Measurements from ENCODE around the gene KCNQ2. TPM values are rescaled to one million over a fixed set of nuclear protein-coding genes. Genes with fewer than 3 reads are reported as not detected.
"Not testable (repeated sequence)": the region's sequence is repeated elsewhere in the genome, so short reads cannot be mapped to it uniquely, and the experiment has no call there.

Gene KCNQ2
- 45.5 TPM for polyA plus RNA-seq (2013, experiment 1 of 2)
- polyA plus RNA-seq (2013, experiment 2 of 2) = 67.8 TPM

GRCh38 chr20:63471981-63472831 is at the start of gene KCNQ2:
Gene KCNQ2, minus strand, starts transcription at chr20:63472655. Its CDS starts 192 bp downstream, at chr20:63472463.
- Histone ChIP-seq H3K9ac (ENCODE audit: low read depth, low read length) (peak within 1 kb of the TSS; percentile 64), H3K27me3 (ENCODE audit: insufficient read depth, low read length) (peaks cover 35% of the 10 kb centered on the region), H3K36me3 (ENCODE audit: insufficient read depth, low read length) (no peaks in the 10 kb centered on the region), H3K9me3 (ENCODE audit: insufficient read depth, low read depth, low read length) (no peaks in the 10 kb centered on the region), H3K27ac (ENCODE audit: low read depth, low read length) (no peak within 1 kb of the TSS), H3K4me1 (ENCODE audit: insufficient read depth, low read length) (peaks cover 8% of the 10 kb centered on the region; the same call in 1 of the 2 replicates), H3K4me3 (ENCODE audit: low read length) (peak within 1 kb of the TSS; percentile 74)
- under 1% methylated on average over 104 of the region's 111 CpGs for WGBS

DNA sequence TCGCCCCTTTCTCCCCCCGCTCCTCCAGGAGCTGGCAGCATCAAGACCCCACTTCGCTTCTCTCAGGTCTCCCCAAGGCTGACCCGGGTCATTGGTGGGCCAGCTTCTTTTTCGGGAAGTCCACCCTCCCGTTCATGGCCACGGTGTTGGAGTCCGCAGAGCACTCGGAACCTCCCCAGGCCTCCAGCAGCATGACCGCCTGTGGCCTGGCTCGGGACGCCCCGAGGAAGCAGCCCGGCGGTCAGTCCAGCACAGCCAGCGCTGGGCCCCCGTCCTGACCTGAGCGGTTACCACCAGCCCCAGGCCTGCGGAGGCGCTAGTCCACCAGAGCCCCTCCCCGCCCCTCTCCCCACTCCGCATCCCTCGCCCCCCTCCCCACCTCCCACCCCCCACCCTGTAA is 49.1 kb upstream of the KCNQ2 start:
- Histone ChIP-seq H3K27me3 (ENCODE audit: insufficient read depth, low read length) (peaks cover 14% of the 10 kb centered on the region), H3K9me3 (ENCODE audit: insufficient read depth, low read depth, low read length) (peaks cover 9% of the 10 kb centered on the region; the same call in 1 of the 2 replicates), H3K4me1 (ENCODE audit: insufficient read depth, low read length) (0 out of 2 replicates have a peak, but pooled peaks cover 9% of the 10 kb centered on the region), H3K27ac (ENCODE audit: low read depth, low read length) (no peak overlapping the region; the same call in 1 of the 2 replicates), H3K4me3 (ENCODE audit: low read length) (peak overlapping the region; percentile 95), H3K9ac (ENCODE audit: low read depth, low read length) (peak overlapping the region; percentile 92), H3K36me3 (ENCODE audit: insufficient read depth, low read length) (peaks cover 20% of the 10 kb centered on the region)
- 14% methylated on average over 17 of the region's 23 CpGs for WGBS

- WGBS = under 1% methylated on average over 68 of the region's 68 CpGs
- H3K4me1 ChIP-seq (ENCODE audit: insufficient read depth, low read length) = 0 out of 2 replicates have a peak, but pooled peaks cover 9% of the 10 kb centered on the region
- H3K36me3 ChIP-seq (ENCODE audit: insufficient read depth, low read length) = peaks cover 20% of the 10 kb centered on the region
- peak overlapping the region; percentile 77; the same call in 1 of the 2 replicates for H3K27ac ChIP-seq (ENCODE audit: low read depth, low read length)
- peak overlapping the region; percentile 92 for H3K9ac ChIP-seq (ENCODE audit: low read depth, low read length)
- peaks cover 14% of the 10 kb centered on the region for H3K27me3 ChIP-seq (ENCODE audit: insufficient read depth, low read length)
- H3K9me3 ChIP-seq (ENCODE audit: insufficient read depth, low read depth, low read length) = peaks cover 9% of the 10 kb centered on the region; the same call in 1 of the 2 replicates
- H3K4me3 ChIP-seq (ENCODE audit: low read length) = peak overlapping the region; percentile 95
Measured at GRCh38 chr20:63520934-63521601, 48.6 kb upstream of the KCNQ2 start.

DNA sequence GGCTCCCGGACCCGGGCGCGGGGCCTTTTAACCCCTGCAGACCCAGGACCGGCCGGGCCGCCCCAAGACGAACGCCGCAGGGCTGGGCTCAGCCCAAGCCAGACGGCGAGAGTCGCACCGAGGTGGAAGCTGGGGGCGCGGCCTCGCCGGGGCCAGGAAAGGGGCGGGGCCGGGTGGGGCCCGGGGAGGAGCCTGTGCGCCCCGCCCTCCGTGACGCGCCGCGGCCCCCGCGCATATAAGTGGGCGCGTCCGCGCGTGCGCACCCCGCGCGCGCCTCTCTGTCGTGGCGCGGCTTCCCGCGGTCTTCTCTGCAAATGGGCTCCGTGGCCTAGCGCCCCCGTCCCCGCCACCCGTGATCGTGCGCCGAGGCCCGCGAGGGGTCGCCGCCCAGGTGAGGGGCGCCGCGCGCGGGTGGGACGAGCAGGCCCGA is 48.1 kb upstream of the KCNQ2 start, which contains the start of gene PPDPF:
Gene PPDPF, plus strand, starts transcription at position 262 of the 430 bp plus-strand sequence. CDS start 544 bp downstream, outside the sequence.
- Histone ChIP-seq H3K9ac (ENCODE audit: low read depth, low read length) (peak within 1 kb of the TSS; percentile 92), H3K36me3 (ENCODE audit: insufficient read depth, low read length) (peaks cover 20% of the 10 kb centered on the region), H3K9me3 (ENCODE audit: insufficient read depth, low read depth, low read length) (peaks cover 9% of the 10 kb centered on the region; the same call in 1 of the 2 replicates), H3K4me1 (ENCODE audit: insufficient read depth, low read length) (0 out of 2 replicates have a peak, but pooled peaks cover 9% of the 10 kb centered on the region), H3K4me3 (ENCODE audit: low read length) (peak within 1 kb of the TSS; percentile 95), H3K27me3 (ENCODE audit: insufficient read depth, low read length) (peaks cover 14% of the 10 kb centered on the region), H3K27ac (ENCODE audit: low read depth, low read length) (peak within 1 kb of the TSS; percentile 83; the same call in 1 of the 2 replicates)
- under 1% methylated on average over 64 of the region's 64 CpGs for WGBS

DNA sequence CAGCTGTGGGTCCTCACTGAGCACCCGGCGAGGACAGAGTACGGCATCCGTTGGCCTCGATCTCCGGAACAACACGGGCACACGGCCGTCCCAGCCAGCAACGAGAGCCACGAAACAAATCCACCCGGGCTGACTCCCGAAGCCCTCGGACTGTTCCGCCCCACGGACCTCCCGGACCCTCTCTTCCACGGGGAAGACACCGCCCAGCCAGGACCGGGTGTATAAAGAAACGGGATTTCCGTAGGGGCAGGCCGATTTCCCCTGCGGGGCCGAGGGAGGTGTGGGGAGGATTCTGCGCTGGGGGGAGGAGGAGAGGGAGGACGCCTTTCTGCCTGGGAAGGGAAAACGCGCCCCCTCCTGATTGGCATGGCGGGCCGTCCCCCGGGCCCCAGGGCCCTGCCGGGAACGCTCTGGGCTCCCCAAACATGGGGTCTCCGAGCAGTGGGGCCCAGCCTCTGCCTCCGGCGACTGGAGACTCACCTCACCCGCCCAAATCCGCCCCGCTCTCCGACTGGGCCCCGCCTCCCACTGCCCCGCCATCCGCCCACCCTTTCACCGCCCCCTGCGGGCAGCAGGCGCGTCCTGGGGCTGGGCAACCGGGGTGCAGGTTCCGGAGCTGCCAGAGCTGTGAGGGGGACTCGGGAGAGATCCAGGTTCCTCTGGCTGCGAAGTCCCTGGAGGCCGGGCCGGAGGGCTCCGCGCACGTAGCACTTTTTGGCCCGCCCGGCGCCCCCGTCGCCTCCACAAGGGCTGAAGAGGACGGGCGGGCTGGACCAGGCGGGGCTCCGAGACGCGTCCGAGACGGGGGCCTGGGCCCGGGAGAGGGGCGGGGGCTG is 47.4 kb upstream of the KCNQ2 start:
- Histone ChIP-seq H3K4me3 (ENCODE audit: low read length) (peak overlapping the region; percentile 95), H3K4me1 (ENCODE audit: insufficient read depth, low read length) (0 out of 2 replicates have a peak, but pooled peaks cover 9% of the 10 kb centered on the region), H3K9me3 (ENCODE audit: insufficient read depth, low read depth, low read length) (peaks cover 9% of the 10 kb centered on the region; the same call in 1 of the 2 replicates), H3K27me3 (ENCODE audit: insufficient read depth, low read length) (peaks cover 14% of the 10 kb centered on the region), H3K9ac (ENCODE audit: low read depth, low read length) (peak overlapping the region; percentile 73), H3K36me3 (ENCODE audit: insufficient read depth, low read length) (peaks cover 20% of the 10 kb centered on the region), H3K27ac (ENCODE audit: low read depth, low read length) (peak overlapping the region; percentile 83; the same call in 1 of the 2 replicates)
- WGBS = 5% methylated on average over 72 of the region's 72 CpGs

DNA sequence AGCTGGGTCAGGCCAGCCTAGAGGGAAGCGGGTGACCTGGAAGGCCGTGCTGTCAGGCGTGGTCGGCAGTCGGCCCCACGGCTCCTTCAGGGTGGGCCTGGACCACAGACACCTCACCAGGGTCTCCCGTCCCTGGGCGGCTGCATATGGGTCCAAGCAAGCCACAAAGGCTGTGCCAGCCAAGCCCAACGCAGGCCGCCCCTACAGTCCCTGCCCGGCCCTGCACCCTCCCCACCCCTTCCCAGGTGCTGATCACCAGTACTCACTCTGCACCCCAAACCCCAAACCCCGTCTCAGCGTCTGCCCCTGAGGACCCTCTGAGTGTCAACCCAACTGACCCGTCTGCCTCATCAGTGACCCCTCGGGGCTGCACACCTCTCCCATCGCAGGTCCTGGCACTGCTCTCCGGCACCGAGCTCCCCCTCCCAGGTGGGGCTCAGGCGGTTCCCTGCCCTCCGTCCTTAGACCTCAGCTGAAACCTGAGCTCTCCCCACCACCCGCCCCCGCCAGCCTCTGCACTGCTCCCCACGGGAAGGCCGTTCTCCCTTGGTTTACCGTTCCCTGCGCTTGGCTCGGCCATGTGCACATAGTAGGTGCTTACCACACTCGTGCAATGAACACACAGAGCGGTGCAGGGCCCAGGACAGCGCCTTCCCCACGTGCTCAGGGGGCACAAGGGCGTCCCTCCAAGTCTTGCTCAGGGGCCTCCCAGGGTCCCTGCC is 46.7 kb upstream of the KCNQ2 start:
- Histone ChIP-seq H3K4me1 (ENCODE audit: insufficient read depth, low read length) (0 out of 2 replicates have a peak, but pooled peaks cover 9% of the 10 kb centered on the region), H3K27ac (ENCODE audit: low read depth, low read length) (no peak overlapping the region), H3K27me3 (ENCODE audit: insufficient read depth, low read length) (peaks cover 14% of the 10 kb centered on the region), H3K36me3 (ENCODE audit: insufficient read depth, low read length) (peaks cover 20% of the 10 kb centered on the region), H3K4me3 (ENCODE audit: low read length) (peak overlapping the region; percentile 95), H3K9ac (ENCODE audit: low read depth, low read length) (peak overlapping the region; percentile 73), H3K9me3 (ENCODE audit: insufficient read depth, low read depth, low read length) (peaks cover 9% of the 10 kb centered on the region; the same call in 1 of the 2 replicates)
- 56% methylated on average over 32 of the region's 32 CpGs for WGBS

DNA sequence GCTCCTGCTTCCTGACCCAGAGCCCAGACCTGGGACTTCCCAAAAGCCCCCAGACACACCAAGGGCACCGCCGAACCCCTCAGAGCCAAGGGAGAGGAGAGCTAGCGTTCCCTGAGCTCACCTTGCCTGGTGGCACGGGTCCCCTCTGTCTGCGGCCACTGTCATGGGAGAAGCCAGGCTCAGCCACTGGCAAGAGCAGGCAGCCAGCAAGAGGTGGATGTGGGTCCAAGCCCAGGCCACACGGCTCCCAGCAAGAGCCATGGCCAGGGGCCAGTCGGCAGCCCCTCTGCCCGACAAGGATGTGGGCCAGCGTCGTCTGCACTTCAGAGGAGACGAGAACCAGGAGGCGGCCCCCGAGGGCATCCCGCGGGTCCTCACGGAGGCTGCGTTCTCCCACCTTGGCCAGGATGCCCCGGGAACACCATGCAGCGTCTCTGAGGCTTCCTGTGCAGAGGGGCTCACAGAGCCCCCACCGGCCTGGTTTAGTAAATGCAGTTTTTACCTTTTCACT is 46.0 kb upstream of the KCNQ2 start:
- H3K27ac ChIP-seq (ENCODE audit: low read depth, low read length) = no peak overlapping the region
- H3K36me3 ChIP-seq (ENCODE audit: insufficient read depth, low read length) = peaks cover 15% of the 10 kb centered on the region
- H3K9me3 ChIP-seq (ENCODE audit: insufficient read depth, low read depth, low read length) = 0 out of 2 replicates have a peak, but pooled peaks cover 5% of the 10 kb centered on the region
- peaks cover 14% of the 10 kb centered on the region for H3K27me3 ChIP-seq (ENCODE audit: insufficient read depth, low read length)
- WGBS = 56% methylated on average over 20 of the region's 20 CpGs
- H3K4me3 ChIP-seq (ENCODE audit: low read length) = no peak overlapping the region
- H3K9ac ChIP-seq (ENCODE audit: low read depth, low read length) = no peak overlapping the region
- H3K4me1 ChIP-seq (ENCODE audit: insufficient read depth, low read length) = 0 out of 2 replicates have a peak, but pooled peaks cover 9% of the 10 kb centered on the region

DNA sequence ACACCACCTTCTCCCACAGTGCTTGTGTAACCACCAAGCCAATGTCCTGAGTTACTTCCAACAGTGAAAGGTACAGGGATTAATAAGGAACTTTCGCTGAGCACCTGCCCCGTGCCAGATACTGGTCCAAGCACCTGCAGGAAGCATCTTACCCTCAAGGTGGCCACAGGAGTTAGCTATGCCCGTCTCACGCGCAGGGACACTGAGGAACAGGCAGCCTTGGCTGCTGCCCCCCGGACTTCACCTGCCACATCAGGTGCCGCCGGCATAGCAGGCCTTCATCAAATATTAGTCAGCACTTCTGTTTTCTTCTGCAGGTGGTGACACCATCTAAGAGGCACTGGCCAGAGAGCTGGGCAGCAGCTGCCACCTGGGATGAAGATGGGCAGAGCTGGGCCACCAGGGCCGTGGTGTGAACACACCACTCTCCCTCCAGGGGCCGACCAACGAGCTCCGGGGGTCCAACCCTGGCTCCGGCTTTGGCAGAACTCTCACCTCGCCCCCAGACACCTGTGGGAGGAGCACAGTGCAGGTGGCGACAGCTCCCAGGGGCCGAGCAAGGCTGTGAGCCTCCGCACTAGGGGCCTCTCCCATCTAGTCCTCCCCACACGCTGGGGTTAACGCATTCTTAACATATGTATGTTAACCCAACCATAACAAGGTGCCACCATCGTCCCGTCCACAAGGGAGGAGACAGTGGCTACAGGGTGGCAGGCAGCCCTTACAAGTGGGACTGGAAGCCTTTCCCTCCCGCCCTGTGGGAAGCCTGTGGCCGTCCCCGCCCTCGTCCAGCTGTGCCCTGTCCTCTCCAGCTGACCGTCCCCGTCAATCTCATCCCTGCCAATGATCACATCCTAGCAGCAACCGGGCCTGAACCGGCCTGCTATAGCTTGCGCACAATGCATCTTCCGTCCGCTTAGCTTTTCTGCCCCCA is 45.2 kb upstream of the KCNQ2 start:
- no peaks in the 10 kb centered on the region for H3K9me3 ChIP-seq (ENCODE audit: insufficient read depth, low read depth, low read length)
- 89% methylated on average over 32 of the region's 32 CpGs for WGBS
- 0 out of 2 replicates have a peak, but pooled peaks cover 9% of the 10 kb centered on the region for H3K4me1 ChIP-seq (ENCODE audit: insufficient read depth, low read length)
- peaks cover 14% of the 10 kb centered on the region for H3K27me3 ChIP-seq (ENCODE audit: insufficient read depth, low read length)
- no peak overlapping the region for H3K9ac ChIP-seq (ENCODE audit: low read depth, low read length)
- peaks cover 8% of the 10 kb centered on the region for H3K36me3 ChIP-seq (ENCODE audit: insufficient read depth, low read length)
- H3K27ac ChIP-seq (ENCODE audit: low read depth, low read length) = no peak overlapping the region
- H3K4me3 ChIP-seq (ENCODE audit: low read length) = no peak overlapping the region

GRCh38 chr20:63514520-63514919 is 42.1 kb upstream of the KCNQ2 start:
- not testable (repeated sequence) for H3K9ac ChIP-seq (ENCODE audit: low read depth, low read length); H3K27ac ChIP-seq (ENCODE audit: low read depth, low read length); H3K4me1 ChIP-seq (ENCODE audit: insufficient read depth, low read length); H3K36me3 ChIP-seq (ENCODE audit: insufficient read depth, low read length); H3K9me3 ChIP-seq (ENCODE audit: insufficient read depth, low read depth, low read length); H3K4me3 ChIP-seq (ENCODE audit: low read length)
- peaks cover 10% of the 10 kb centered on the region for H3K27me3 ChIP-seq (ENCODE audit: insufficient read depth, low read length)
- whole genome bisulfite sequencing = 84% methylated on average over 10 of the region's 10 CpGs

Data from HUES64 (cell line).